ENCODE data around the gene BDKRB2. TPM values are rescaled to one million over a fixed set of nuclear protein-coding genes. Genes with fewer than 3 reads are reported as not detected.

Gene BDKRB2
- total RNA-seq, 1 experiment from 2014 or later = 0.49 TPM

GRCh38 chr14:96173636-96174475 is 30.8 kb upstream of the BDKRB2 start:
- no peaks in the 10 kb centered on the region for H3K9me3 ChIP-seq (ENCODE audit: control insufficient read depth in 1 of 2, insufficient read depth in 1 of 2, low read depth in 1 of 2, low read length in 2 of 2)
- no peaks in the 10 kb centered on the region for H3K9me2 ChIP-seq (ENCODE audit: insufficient read depth)
- ChIA-PET POLR2A (no interaction called here), RAD21 (ENCODE audit: low non-redundant PET in 1 of 2, low total read pairs in 2 of 2, uncharacterized antibody in 2 of 2, unreplicated experiment in 2 of 2) (no interaction called here), CTCF (no interaction called here)
- no peaks in the 10 kb centered on the region for H3K36me3 ChIP-seq (ENCODE audit: control insufficient read depth in 1 of 2, insufficient read depth in 2 of 2, low read length in 2 of 2)
- H3K79me2 ChIP-seq (ENCODE audit: insufficient read depth, low read length) = no peaks in the 10 kb centered on the region
- no peaks in the 10 kb centered on the region for H3K4me1 ChIP-seq (ENCODE audit: control insufficient read depth in 1 of 2, insufficient read depth in 2 of 2, low read length in 2 of 2)
- H3K9ac ChIP-seq (ENCODE audit: low read length) = no peak overlapping the region
- no peak for DNase-seq (ENCODE audit: low read depth, low spot score)
- no peak overlapping the region for H2AFZ ChIP-seq (ENCODE audit: low read depth, low read length, poor library complexity, severe bottlenecking)
- ATAC-seq = no peak
- BruUV-seq (replicated peaks) = no TSS peak
- H4K20me1 ChIP-seq (ENCODE audit: insufficient read depth) = no peaks in the 10 kb centered on the region
- H3K27ac ChIP-seq (ENCODE audit: low read depth, low read length) = no peak overlapping the region
- TF ChIP-seq RAD21 (IDR thresholded peaks at IDR 0.05; ENCODE audit: low read depth) (no peak), YY1 (IDR thresholded peaks at IDR 0.05; ENCODE audit: extremely low read depth, insufficient replicate concordance, low read depth, low read length) (no peak), SP1 (IDR thresholded peaks at IDR 0.05; ENCODE audit: low read depth) (no peak), POLR2AphosphoS5 (IDR thresholded peaks at IDR 0.05; ENCODE audit: low read depth, low read length) (no peak), ZFX (IDR thresholded peaks at IDR 0.05) (no peak), SIN3A (IDR thresholded peaks at IDR 0.05; ENCODE audit: low read depth) (no peak), MAX (IDR thresholded peaks at IDR 0.05) (no peak), SRF (IDR thresholded peaks at IDR 0.05; ENCODE audit: low read depth) (no peak), EGR1 (IDR thresholded peaks at IDR 0.05; ENCODE audit: low read depth) (no peak), FOSL1 (IDR thresholded peaks at IDR 0.05; ENCODE audit: low read depth) (no peak), EZH2 (IDR thresholded peaks at IDR 0.05) (no peak), CBX3 (IDR thresholded peaks at IDR 0.05; ENCODE audit: low read depth) (no peak), REST (IDR thresholded peaks at IDR 0.05; ENCODE audit: low read depth) (no peak)
- no peak overlapping the region for H3K4me2 ChIP-seq (ENCODE audit: low read length)
- no peak overlapping the region for H3K4me3 ChIP-seq (replicated peaks in 1 of 2; ENCODE audit: low read depth in 1 of 2, low read length in 2 of 2)
- intact Hi-C loops (cut with micrococcal nuclease) = no loop called here
- peaks cover 19% of the 10 kb centered on the region for H3K27me3 ChIP-seq (ENCODE audit: insufficient read depth, low read length)

All from HCT116 (cell line).